PC-9 (cell line): ENCODE measurements around the gene KAZALD1. TPM values are rescaled to one million over a fixed set of nuclear protein-coding genes. Genes with fewer than 3 reads are reported as not detected.
A peak's percentile ranks its signal among the peaks of the same experiment; 100 is the strongest.
"Not testable (repeated sequence)": the region's sequence is repeated elsewhere in the genome, so short reads cannot be mapped to it uniquely, and the experiment has no call there.

Experiments used
- BruUV-seq: library from RNA; stranded (reverse); fragments of 400-500 nt; replicated peaks from 2 replicates; lab custom pipeline; 2021; lab: Mats Ljungman, UMichigan
- CTCF ChIA-PET: fragments of 300-600 bp; sonication (Branson Sonifier 250); formaldehyde crosslinking; loops from one replicate; lab custom pipeline; 2022; ENCODE audit warnings: antibody characterized with exemption; lab: Charles Lee
- POLR2A ChIA-PET: fragments of 300-600 bp; sonication (Branson Sonifier 250); formaldehyde crosslinking; loops from one replicate; lab custom pipeline; 2022; ENCODE audit warnings: antibody characterized with exemption; ENCODE audit not compliant: unreplicated experiment; lab: Charles Lee
- DNase-seq, 2 experiments: peaks; one replicate each; pipeline versions ENCODE4 v3.0.0 to v3.0.0-alpha.2; 2015 to 2022; ENCODE audit warnings: mixed read lengths in 1 of 2
- H2AFZ ChIP-seq: fragments of 200-600 bp; sonication (generic); 2 replicates; pipeline ENCODE4 v1.8.1; 2017; ENCODE audit warnings: antibody characterized with exemption
- H3F3A ChIP-seq: fragments of 200-600 bp; sonication (generic); 2 replicates; pipeline ENCODE4 v1.8.1; 2017; ENCODE audit warnings: antibody characterized with exemption, mild to moderate bottlenecking, low read depth; ENCODE audit not compliant: insufficient read depth
- H3K27ac ChIP-seq: fragments of 200-600 bp; sonication (generic); 2 replicates; pipeline ENCODE4 v1.6.1; 2016; ENCODE audit warnings: mixed run types
- H3K27me3 ChIP-seq: fragments of 200-600 bp; sonication (generic); 2 replicates; pipeline ENCODE4 v1.6.1; 2016; ENCODE audit warnings: low read depth, mixed run types; ENCODE audit not compliant: insufficient read depth
- H3K36me3 ChIP-seq: fragments of 200-600 bp; sonication (generic); 2 replicates; pipeline ENCODE4 v1.6.1; 2016; ENCODE audit warnings: low read depth, mixed run types
- H3K4me1 ChIP-seq: fragments of 200-600 bp; sonication (generic); replicated peaks from 2 replicates; pipeline ENCODE4 v1.6.1; 2016; ENCODE audit warnings: mixed run types; ENCODE audit not compliant: insufficient read depth
- H3K4me2 ChIP-seq: fragments of 200-600 bp; sonication (generic); 2 replicates; pipeline ENCODE4 v1.6.1; 2017; ENCODE audit warnings: mixed run types
- H3K4me3 ChIP-seq: fragments of 200-600 bp; sonication (generic); 2 replicates; pipeline ENCODE4 v1.6.1; 2016; ENCODE audit warnings: mixed run types
- H3K79me2 ChIP-seq: fragments of 200-600 bp; sonication (generic); 2 replicates; pipeline ENCODE4 v1.6.1; 2017; ENCODE audit warnings: low read depth, mixed run types
- H3K9me2 ChIP-seq: fragments of 200-600 bp; sonication (generic); 2 replicates; pipeline ENCODE4 v1.8.1; 2017; ENCODE audit warnings: mild to moderate bottlenecking; ENCODE audit not compliant: insufficient read depth
- H3K9me3 ChIP-seq: fragments of 200-600 bp; sonication (generic); 2 replicates; pipeline ENCODE4 v1.8.1; 2016; ENCODE audit warnings: low read depth; ENCODE audit not compliant: insufficient read depth
- H4K20me1 ChIP-seq: fragments of 200-600 bp; sonication (generic); 2 replicates; pipeline ENCODE4 v1.8.1; 2017; ENCODE audit not compliant: insufficient read depth
- CTCF ChIP-seq: fragments of 200-600 bp; sonication (generic); conservative IDR thresholded peaks from 2 replicates; pipeline ENCODE4 v1.6.1; 2017; ENCODE audit warnings: mixed run types, antibody characterized with exemption, mild to moderate bottlenecking, moderate library complexity
- EZH2 ChIP-seq: fragments of 200-600 bp; sonication (generic); IDR thresholded peaks from 2 replicates; pipeline ENCODE4 v1.8.0; 2017; ENCODE audit warnings: antibody characterized with exemption, low read depth
- intact Hi-C: fragments of 100-400 bp; cut with micrococcal nuclease; formaldehyde crosslinking; loops from one replicate; pipeline ENCODE4 v1.10.0; 2022; ENCODE audit not compliant: unreplicated experiment
- total RNA-seq: library from RNA; stranded (reverse); gene quantifications from 2 replicates; pipeline ENCODE4 v1.2.3, GENCODE V29; 2021

KAZALD1 gene
- total RNA-seq, 1 experiment from 2014 or later, result 19.7 TPM

DNA sequence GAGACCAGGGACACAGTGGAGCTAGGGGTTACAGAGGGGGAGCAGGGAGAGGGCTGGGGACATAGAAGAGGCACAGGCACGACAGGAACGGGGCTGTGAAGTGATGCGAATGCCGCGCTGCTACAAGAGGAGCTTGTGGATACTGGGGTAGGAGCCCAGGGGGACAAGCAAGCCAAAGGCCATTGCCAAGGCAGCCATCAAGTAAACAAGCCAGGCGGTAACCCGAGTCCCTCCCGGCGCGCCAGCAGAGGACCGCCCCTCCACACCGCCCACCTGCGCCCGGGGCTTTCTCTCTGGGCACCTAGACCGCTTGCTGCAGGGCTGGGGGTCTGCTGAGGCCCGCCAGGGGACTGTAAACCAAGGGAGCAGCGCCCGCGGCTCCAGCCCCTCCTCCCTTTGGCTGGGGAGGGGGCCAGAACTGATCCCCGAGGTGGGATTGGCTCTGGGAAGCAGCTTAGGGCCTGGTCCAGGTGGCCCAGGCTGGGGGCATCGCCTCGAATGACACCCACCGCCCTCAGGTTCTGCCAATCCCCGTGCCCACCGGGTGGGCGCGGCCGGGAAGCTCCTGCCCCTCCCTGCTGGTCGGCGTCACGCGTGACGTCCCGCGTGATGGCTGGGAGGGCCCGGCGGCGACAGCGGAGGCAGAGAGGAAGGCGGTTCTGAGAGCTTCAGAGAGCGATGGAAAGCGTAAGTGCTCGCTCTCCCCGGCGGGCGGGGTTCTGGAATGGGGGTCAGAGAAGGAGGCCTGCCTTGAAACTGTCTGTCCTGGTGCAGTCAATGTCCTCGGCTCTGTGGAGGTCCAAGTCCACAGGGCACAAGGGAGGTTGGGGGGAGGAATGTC is 29.8 kb upstream of the KAZALD1 start:
- no peaks in the 10 kb centered on the region for H3K79me2 ChIP-seq
- POLR2A ChIA-PET, result interaction anchor here (0.6 to 0.7 kb wide), 2 partner anchors 9 to 11 kb away, joined by 4 to 5 read pairs; no protein-coding TSS in a partner anchor
- no peaks in the 10 kb centered on the region for H4K20me1 ChIP-seq
- CTCF ChIA-PET, result interaction anchor here (0.6 to 0.9 kb wide), 2 partner anchors 14 to 18 kb away, joined by 4 to 5 read pairs; no protein-coding TSS in a partner anchor
- peaks cover 15% of the 10 kb centered on the region for H3K4me1 ChIP-seq
- peak; percentile 35 to 46 for DNase-seq
- H3K9me2 ChIP-seq, result no peaks in the 10 kb centered on the region
- TSS peak; percentile 55 for BruUV-seq
- TF ChIP-seq EZH2, result no peak
- peak overlapping the region; percentile 52 for H3K27ac ChIP-seq
- intact Hi-C loops, result loop anchor here (5.0 kb wide), 1 partner anchor 35 kb away; no protein-coding TSS in a partner anchor
- peaks cover 16% of the 10 kb centered on the region; the same call in 1 of the 2 replicates for H3F3A ChIP-seq
- no peaks in the 10 kb centered on the region for H3K36me3 ChIP-seq
- peak overlapping the region; percentile 84 for H2AFZ ChIP-seq
- H3K27me3 ChIP-seq, result no peaks in the 10 kb centered on the region
- peak overlapping the region; percentile 82 for H3K4me3 ChIP-seq
- peak overlapping the region; percentile 98 for H3K4me2 ChIP-seq
- H3K9me3 ChIP-seq, result no peaks in the 10 kb centered on the region

- H3F3A ChIP-seq, result peaks cover 16% of the 10 kb centered on the region; the same call in 1 of the 2 replicates
- peak overlapping the region; percentile 52 for H3K27ac ChIP-seq
- H3K9me2 ChIP-seq, result no peaks in the 10 kb centered on the region
- H3K27me3 ChIP-seq, result no peaks in the 10 kb centered on the region
- H3K36me3 ChIP-seq, result no peaks in the 10 kb centered on the region
- H3K4me1 ChIP-seq, result peaks cover 15% of the 10 kb centered on the region
- CTCF ChIA-PET, result no interaction called here
- H3K4me3 ChIP-seq, result peak overlapping the region; percentile 82
- TF ChIP-seq EZH2, result no peak
- no peak for TF ChIP-seq CTCF
- DNase-seq, result peak; percentile 61 to 63
- intact Hi-C loops, result loop anchor here (5.0 kb wide), 1 partner anchor 35 kb away; no protein-coding TSS in a partner anchor
- peak overlapping the region; percentile 98 for H3K4me2 ChIP-seq
- H3K79me2 ChIP-seq, result no peaks in the 10 kb centered on the region
- POLR2A ChIA-PET, result no interaction called here
- BruUV-seq, result no TSS peak
- H4K20me1 ChIP-seq, result no peaks in the 10 kb centered on the region
- H2AFZ ChIP-seq, result peak overlapping the region; percentile 84
- no peaks in the 10 kb centered on the region for H3K9me3 ChIP-seq
Observed at GRCh38 chr10:101032637-101033224, 29.1 kb upstream of the KAZALD1 start.

- H3K27me3 ChIP-seq, result no peaks in the 10 kb centered on the region
- H3K9me3 ChIP-seq, result no peaks in the 10 kb centered on the region
- H3K4me3 ChIP-seq, result peak overlapping the region; percentile 82; the same call in 1 of the 2 replicates
- peak overlapping the region; percentile 98 for H3K4me2 ChIP-seq
- no peaks in the 10 kb centered on the region for H3K79me2 ChIP-seq
- H3K4me1 ChIP-seq, result peaks cover 15% of the 10 kb centered on the region
- ChIA-PET CTCF (no interaction called here), POLR2A (no interaction called here)
- H4K20me1 ChIP-seq, result no peaks in the 10 kb centered on the region
- DNase-seq, result no peak
- H3F3A ChIP-seq, result peaks cover 16% of the 10 kb centered on the region; the same call in 1 of the 2 replicates
- no peaks in the 10 kb centered on the region for H3K9me2 ChIP-seq
- TSS peak; percentile 31 for BruUV-seq
- intact Hi-C loops, result loop anchor here (5.0 kb wide), 1 partner anchor 34 kb away; no protein-coding TSS in a partner anchor
- no peak overlapping the region for H2AFZ ChIP-seq
- H3K36me3 ChIP-seq, result no peaks in the 10 kb centered on the region
- TF ChIP-seq EZH2 (no peak), CTCF (no peak)
- peak overlapping the region; percentile 52 for H3K27ac ChIP-seq
Observed at GRCh38 chr10:101033276-101033675, 28.5 kb upstream of the KAZALD1 start.

- H2AFZ ChIP-seq, BruUV-seq, DNase-seq, H3K9me3 ChIP-seq, H4K20me1 ChIP-seq, H3K27ac ChIP-seq, H3K27me3 ChIP-seq, H3K36me3 ChIP-seq, H3K4me3 ChIP-seq, H3K9me2 ChIP-seq, POLR2A ChIA-PET, H3K4me2 ChIP-seq, CTCF ChIA-PET, H3K79me2 ChIP-seq: not testable (repeated sequence)
- intact Hi-C loops, result loop anchor here (5.0 kb wide), 1 partner anchor 33 kb away; no protein-coding TSS in a partner anchor
- Histone ChIP-seq H3F3A (peaks cover 16% of the 10 kb centered on the region; the same call in 1 of the 2 replicates), H3K4me1 (peaks cover 15% of the 10 kb centered on the region)
Observed at GRCh38 chr10:101034404-101034803, 27.4 kb upstream of the KAZALD1 start.
